Hippocampal formation (tissue), 2 donors: ENCODE measurements around the gene GORAB.

Experiments
- DNase-seq, 2 donors: peaks; one replicate each; lab custom pipeline; 2025; lab: John Stamatoyannopoulos, UW

The GORAB gene

DNA sequence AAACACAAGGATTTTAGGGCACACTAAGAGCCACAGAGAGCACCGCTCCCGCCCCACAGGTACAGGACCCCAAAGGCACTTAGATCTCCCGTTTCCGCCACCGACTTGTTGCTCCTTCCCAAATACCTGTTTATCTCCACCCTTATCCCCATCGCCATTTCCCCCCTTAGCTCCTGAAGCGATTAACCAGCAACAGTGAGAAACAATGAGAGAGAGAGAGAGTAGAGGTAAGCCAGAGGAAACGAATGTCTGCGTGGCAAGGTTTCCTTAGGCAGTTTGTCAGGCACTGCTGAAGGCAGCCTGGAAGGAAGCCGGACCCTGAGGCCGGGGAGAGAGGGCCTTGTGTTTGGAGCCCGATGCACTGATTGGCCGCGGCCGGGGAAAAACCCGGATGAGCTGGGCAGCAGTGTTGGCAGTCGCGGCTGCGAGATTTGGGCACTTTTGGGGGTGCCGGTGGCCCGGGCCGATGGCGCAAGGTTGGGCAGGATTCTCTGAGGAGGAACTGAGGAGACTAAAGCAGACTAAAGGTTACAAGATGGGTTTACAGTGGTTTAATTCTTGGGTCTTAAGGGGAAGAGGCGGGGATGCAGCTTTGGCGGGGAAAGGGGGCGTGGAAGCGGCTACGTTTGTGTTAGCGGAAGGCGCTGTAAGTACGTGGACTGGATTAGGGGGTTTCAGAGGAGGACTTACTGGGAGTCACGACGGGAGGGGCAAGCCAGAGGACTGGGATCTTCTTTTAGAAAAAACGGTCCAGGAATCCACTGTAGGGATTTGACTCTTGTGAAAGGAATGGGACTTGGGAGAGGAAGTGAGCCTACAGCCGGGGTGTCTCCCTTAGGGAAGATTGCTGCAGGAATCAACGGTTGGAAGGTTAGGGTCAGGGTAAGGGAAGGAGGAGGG, at the start of gene GORAB:
GORAB (plus strand) TSS at position 409 of the 900 bp plus-strand sequence; CDS start at position 467, 58 bp downstream.
- DNase-seq, result peak; percentile 78 to 84

DNA sequence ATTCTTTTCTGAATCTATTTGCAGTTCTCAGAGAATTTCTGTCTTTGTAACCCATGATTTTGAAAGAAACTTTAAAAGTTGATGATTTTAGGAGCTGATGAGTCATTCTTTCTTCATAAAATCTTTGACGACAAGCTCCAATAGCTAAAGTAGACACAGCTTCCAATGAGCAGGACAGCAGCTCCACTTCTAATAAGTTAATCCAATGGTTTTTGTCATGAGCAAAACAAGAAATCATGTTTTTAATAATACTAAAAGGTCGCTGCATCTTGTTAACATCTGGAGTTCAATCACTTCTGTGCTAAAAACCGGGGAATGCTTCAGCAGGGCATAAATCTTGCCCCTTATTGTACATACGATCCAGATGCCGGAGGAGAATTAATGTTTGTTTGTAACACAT, 48.9 kb upstream of the GORAB start:
- no peak for DNase-seq

DNA sequence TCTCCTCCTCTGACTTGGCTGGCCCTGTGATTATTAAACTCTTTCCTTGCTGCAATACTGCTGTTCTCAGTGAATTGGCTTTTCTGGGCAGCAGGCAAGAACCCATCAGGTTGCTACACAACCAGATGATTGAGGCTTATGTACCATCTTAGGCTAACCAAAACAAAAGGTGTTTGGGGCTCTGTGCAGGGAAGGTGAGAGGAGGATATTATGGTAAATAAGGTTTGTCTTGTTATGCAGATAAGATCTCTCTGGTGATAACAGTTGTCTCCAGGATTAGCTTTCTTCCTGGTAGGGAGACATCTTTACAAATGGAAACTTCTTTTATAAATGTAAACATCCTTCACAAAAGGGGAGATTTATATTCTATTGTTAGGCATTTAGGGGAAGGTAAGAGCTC, 44.5 kb upstream of the GORAB start:
- DNase-seq, result no peak

- no peak for DNase-seq
Measured at GRCh38 chr1:170491291-170491690, 40.7 kb upstream of the GORAB start.

DNA sequence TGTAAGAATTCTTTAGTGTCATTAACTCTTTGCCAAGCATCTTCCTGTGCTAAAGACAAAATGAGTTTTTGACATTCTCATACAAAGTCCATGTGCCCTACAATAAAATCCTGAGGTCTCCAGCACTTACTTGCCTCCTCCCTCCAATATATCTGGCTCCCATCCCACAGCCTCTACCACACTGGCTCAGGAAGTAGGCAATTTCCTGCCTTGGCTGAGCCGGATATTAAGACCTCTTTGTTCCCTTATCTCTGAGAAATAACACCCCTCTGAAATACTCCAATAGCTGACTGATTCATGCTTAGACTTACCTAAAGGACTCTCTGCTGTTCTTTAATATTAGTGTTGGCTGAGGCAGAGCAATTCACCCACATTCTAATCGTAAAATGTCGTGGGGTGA, 37.6 kb upstream of the GORAB start:
- no peak for DNase-seq

DNA sequence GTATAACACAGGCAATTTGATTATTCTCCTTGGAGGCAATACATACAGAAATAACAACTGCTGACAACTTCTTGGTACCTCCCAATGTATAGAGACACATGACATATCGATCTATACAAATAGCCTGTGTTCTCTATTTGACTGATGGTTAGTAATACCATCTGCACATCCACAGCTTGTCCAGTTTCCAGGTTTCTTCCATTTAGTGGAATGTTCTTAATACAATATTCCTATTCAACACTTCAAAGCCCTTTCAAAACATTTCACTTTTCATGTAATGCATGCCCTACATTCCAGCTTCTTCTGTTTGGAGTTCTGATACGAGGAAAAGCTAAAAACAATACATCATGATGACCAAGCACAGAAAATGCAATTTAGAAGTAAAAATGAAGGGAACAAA, 37.0 kb upstream of the GORAB start:
- no peak for DNase-seq

DNA sequence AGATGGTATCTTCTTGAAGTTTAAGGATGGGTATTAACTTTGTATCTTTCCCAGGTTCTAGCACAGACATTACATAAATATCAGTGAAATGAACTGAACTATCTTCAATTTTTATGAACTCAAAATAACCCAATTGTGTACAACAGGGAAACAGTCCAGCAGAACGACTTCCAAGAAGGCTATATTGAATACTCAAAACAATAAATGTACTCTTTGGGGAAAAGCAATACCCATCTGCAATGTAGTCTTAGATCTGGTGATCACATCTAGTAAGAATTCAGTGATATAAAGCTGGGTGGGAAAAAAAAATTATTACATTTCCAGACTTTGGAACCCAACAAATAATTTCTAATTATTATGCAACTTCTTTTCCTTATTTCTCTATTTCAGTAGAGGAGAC, 33.1 kb upstream of the GORAB start:
- no peak for DNase-seq

DNA sequence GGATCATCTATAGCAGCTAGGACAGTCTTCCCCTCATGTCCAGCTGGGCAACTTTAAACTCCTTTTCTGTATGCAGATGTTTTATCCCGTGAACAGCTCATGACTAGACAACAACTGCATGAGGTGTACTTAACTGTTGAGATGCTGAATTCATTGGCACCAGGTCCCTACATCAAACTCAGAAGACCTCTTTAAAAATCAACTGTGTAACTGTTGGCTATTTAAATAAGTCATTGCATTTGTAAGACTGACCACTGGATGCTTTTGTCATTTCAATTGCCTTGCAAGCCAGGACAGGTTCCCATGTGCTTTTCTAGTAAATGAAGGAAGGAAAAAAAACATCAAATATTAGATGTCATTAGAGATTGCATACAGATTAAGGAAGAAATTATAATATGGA, 28.3 kb upstream of the GORAB start:
- no peak for DNase-seq

- no peak for DNase-seq
Measured at GRCh38 chr1:170510163-170510562, 21.8 kb upstream of the GORAB start.

DNA sequence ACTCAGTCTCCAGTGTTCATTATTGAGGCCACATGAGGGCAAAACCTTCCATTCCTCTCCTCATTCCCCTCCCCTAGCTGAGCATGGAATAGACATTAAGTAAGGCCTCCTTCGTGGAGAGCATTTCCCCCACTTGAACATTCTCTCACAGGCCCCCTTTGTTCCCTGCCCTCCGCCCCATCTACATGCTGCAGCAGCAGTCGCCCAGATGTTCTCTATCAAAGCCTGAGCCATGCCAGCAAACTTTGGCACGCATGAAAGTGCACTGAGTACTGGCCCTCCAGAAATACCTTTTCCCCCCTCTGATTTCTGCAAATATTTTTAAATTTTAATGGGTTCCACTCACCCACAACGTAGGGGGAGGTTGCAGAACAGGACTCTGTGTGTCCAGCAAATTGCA, 20.9 kb upstream of the GORAB start:
- no peak for DNase-seq

- no peak for DNase-seq
Measured at GRCh38 chr1:170513138-170513537, 18.8 kb upstream of the GORAB start.

DNA sequence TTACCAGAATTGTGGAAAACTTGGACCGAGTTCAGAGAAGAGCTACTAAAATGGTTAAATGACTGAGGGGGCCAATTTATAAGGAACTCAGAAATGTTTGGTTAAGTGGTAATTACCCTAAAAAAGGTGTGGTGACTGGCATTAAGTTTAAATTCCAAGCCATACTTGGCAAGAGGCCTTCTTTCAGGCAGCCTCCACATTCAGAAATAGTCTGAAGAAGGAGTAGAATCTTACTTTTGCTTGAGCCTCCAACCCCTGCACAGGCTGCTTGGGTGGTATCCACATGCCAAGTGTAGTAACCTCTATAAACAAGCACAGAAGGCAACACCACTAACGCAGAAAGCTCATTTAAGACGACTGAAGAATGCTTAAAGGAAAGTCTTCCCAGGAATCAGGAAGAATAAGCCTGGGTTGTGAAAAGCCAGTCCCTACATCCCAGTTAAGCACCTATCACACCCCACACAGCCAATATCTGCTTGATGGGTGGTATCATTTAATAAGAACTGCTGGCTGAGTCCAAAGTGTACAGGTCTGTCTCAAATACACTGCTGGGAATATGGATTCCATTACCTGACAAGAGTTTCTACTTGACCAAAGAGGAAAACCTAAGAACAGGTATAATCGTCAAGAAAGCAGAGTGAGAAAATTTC, 13.7 kb upstream of the GORAB start:
- no peak for DNase-seq

DNA sequence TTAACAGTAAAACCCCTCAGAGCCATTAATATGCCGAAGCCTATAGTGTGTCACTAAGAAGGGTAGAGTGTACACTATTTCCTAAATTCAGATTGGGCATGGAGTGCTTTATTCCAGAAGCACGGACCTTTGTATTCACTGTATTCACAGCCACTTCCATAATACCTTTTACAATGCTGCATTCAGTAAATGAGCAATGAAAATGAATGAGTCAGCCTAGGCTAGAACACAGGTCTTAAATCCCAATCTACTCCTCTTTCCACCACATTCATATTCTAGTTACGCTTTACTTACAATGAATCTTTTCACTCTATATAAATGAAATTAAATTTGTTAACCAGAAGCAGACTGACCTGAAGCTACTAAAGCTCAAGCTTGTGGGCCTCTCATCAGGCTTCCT, 13.0 kb upstream of the GORAB start:
- no peak for DNase-seq

DNA sequence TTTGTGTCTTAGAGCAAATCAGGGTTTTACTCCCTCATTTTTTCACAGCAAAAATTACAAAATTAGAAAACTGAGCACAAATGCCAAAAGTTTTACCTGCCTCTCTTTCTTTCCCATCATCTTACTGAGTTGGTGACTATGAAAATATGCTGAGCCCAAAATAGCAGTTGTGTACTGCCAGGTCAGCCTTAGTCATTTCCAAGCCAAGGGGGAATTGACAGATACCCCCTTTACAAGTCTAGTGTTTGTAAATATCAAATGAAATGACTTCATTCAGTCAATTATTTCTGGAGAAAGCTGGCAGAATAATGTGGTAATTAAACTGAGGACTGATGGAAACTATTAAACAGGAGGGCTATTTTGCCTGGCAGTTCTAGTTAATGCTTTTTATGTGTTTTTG, 11.4 kb upstream of the GORAB start:
- no peak for DNase-seq

- DNase-seq, result no peak
Measured at GRCh38 chr1:170521818-170522217, 10.1 kb upstream of the GORAB start.

- DNase-seq, result no peak
Measured at GRCh38 chr1:170530972-170531757, 801 bp upstream of the GORAB start.

DNA sequence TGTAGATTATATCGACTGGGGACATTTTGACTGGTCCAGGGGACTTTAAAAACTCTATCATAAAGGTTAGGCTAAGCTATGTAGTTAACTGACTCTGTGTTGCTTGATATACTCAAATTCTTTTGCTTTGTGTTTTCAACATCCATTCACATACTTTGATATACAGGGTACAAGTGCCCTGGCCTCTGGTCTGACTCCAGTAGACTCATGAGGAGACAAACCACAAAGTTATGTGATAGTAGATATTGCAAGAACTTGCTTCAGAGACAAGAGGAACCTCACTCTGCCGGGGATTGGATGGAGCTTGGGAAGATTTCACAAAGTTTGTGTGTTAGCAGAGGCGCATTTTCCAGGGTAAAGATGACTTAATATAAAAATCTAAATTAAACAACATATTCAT, 1.3 kb downstream of the GORAB start:
- DNase-seq, result no peak

GRCh38 chr1:170534626-170535147, 2.7 kb downstream of the GORAB start:
- no peak for DNase-seq

DNA sequence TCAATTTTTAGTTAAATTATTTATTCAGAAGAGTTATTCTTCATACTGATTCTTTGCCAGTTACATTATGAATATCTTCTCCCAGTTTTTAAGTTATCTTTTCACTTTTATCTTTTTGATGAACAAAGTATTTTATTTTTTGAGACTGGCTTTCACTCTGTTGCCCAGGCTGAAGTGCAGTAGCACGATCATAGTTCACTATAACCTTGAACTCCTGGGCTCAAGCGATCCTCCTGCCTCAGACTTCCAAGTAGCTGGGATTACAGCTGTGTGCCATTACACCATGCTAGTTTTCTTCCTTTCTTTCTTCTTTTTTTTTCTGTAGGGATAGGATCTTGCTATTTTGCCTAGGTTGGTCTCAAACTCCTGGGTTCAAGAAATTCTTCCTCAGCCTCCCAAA, 3.5 kb downstream of the GORAB start:
- no peak for DNase-seq

DNA sequence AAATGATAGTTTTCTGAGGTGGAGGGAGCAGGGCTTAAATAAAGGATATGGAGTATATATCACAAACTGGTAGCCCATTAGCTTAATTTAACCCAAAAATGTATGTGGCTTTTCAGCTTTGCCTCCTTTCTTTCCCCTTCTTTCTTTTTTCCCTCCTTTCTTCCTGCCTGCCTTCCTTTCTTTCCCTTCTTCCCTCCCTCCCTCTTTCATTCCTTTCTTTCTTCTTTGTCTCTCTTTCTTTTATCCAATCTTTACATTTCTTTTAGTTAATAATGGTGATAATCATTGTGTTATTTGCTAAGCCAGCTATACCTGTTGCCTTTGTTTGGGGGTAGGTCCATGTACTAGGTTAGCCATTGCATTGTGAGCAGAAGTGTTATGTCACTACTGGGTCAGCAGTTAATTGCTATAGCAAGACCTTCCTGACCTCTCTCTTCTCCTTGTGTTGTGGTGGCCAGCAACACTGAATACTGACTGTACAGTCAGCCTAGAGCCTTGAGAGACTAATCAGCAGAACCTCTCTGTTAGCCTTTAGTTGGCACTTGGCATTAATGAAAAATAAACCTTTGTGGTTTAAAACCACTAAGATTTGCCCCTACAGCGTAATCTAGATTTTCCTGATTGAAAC, 5.1 kb downstream of the GORAB start:
- DNase-seq, result no peak

DNA sequence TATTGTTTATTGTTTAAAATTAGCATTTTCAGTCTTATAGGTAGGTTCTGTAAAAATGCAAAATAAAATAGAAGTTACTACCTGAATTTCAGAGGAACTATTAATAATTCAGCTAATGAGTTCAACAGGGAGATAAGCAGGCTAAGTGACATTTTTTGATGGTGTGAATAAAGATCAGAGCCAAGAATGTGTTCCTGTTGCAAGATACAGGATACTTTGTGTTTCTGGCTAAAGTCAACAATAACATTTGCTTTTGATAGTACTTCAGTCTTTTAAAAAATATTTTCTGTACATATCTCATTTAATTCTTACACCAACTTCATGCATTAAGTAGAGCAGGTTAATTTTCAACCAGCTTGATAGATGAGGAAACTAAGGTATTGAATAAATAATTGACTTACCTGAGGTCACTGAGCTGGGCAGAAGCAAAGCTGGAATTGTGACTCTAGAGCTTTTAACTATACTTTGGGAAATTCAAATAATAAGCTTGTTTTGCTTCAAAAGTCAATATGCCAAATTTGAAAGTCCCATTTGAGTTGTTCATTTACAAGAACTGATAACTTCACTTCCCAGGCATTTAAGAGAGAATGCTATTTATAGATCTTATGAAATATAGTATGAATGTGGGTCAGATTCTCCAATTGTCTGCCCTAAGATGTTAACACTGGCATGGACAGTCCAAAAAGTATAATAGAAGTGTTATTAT, 6.0 kb downstream of the GORAB start:
- no peak for DNase-seq
